ENCODE measurements around the gene SH2D6. TPM values are rescaled to one million over a fixed set of nuclear protein-coding genes. Genes with fewer than 3 reads are reported as not detected.
"Not testable (repeated sequence)": the region's sequence is repeated elsewhere in the genome, so short reads cannot be mapped to it uniquely, and the experiment has no call there.

SH2D6 gene
- total and polyA plus RNA-seq, 2 donors (not counting 1 experiment from before 2014, with no cell fraction given): 0.27 to 1.6 TPM

GRCh38 chr2:85413592-85414420 is 4.7 kb upstream of the SH2D6 start:
- no peaks in the 10 kb centered on the region for H3K9me3 Mint-ChIP-seq (ENCODE audit: insufficient read depth)
- Histone ChIP-seq H3K27ac (ENCODE audit: low read length in 2 of 2) (peak overlapping the region; percentile 52 to 66), H3K4me3 (ENCODE audit: control extremely low read depth in 1 of 5, extremely low read depth in 1 of 5, insufficient read depth in 1 of 5, low read depth in 2 of 5, low read length in 4 of 5) (peak overlapping the region; percentile 39 to 74 (median 59)), H3K4me2 (replicated peaks; ENCODE audit: low read depth, low read length, poor library complexity, severe bottlenecking) (peak overlapping the region; percentile 91), H3K4me1 (ENCODE audit: control insufficient read depth in 2 of 2, insufficient read depth in 2 of 2, low read length in 2 of 2) (peaks cover 46 to 56% of the 10 kb centered on the region in 2 donors), H3K27me3 (replicated peaks in 1 of 4; ENCODE audit: control extremely low read depth in 1 of 4, control insufficient read depth in 3 of 4, insufficient read depth in 4 of 4, low read length in 3 of 4) (no peaks in the 10 kb centered on the region), H3K9ac (ENCODE audit: low read length) (peak overlapping the region; percentile 76), H2AFZ (ENCODE audit: insufficient read depth, low read depth, low read length, poor library complexity, severe bottlenecking) (peak overlapping the region; percentile 88), H3K79me2 (ENCODE audit: control insufficient read depth, insufficient read depth, low read length) (peaks cover 31% of the 10 kb centered on the region), H3K9me3 (ENCODE audit: control extremely low read depth in 1 of 3, control insufficient read depth in 2 of 3, insufficient read depth in 1 of 3, low read length in 2 of 3) (no peaks in the 10 kb centered on the region), H4K20me1 (ENCODE audit: control insufficient read depth, insufficient read depth, low read length, poor library complexity, severe bottlenecking) (no peaks in the 10 kb centered on the region), H3K36me3 (replicated peaks in 1 of 2; ENCODE audit: control extremely low read depth in 1 of 2, control insufficient read depth in 1 of 2, extremely low read depth in 1 of 2, insufficient read depth in 2 of 2, low read length in 1 of 2) (no peaks in the 10 kb centered on the region)
- ChIA-PET POLR2A (interaction anchor here (0.7 to 2.4 kb wide), 9 partner anchors 15 to 202 kb away, joined by 3 to 12 read pairs (median 5); partner anchors contain the start of genes ELMOD3, MAT2A, RETSAT and TGOLN2), CTCF (interaction anchor here (1.0 to 2.8 kb wide), 3 partner anchors 21 to 138 kb away, joined by 6 to 17 read pairs (median 11); no protein-coding TSS in a partner anchor)
- H3K27me3 Mint-ChIP-seq: no peaks in the 10 kb centered on the region
- peak; percentile 39 for ATAC-seq (ENCODE audit: low read depth)
- peak overlapping the region; percentile 90 for H3K27ac Mint-ChIP-seq
- peak overlapping the region; percentile 96 for H3K4me3 Mint-ChIP-seq
- intact Hi-C loops (cut with micrococcal nuclease): loop anchor here (5.0 kb wide), 1 partner anchor 87 kb away; the partner anchor contains the start of gene TGOLN2
- WGBS (ENCODE audit: insufficient coverage): 3% methylated on average over 33 of the region's 44 CpGs
- peaks cover 57% of the 10 kb centered on the region for H3K4me1 Mint-ChIP-seq
- peak; percentile 65 for DNase-seq
- TF ChIP-seq CTCF (IDR thresholded peaks at IDR 0.05) (no peak), EZH2 (IDR thresholded peaks at IDR 0.05; ENCODE audit: borderline replicate concordance, insufficient read depth, low read depth, low read length, poor library complexity, severe bottlenecking) (no peak)

- Mint-ChIP-seq H3K27ac (peak overlapping the region; percentile 90), H3K4me3 (peak overlapping the region; percentile 96), H3K4me1 (peaks cover 58% of the 10 kb centered on the region)
- H3K4me1 ChIP-seq (ENCODE audit: control insufficient read depth in 2 of 2, insufficient read depth in 2 of 2, low read length in 2 of 2): peaks cover 46 to 56% of the 10 kb centered on the region in 2 donors
- 84% methylated on average over 4 of the region's 5 CpGs for WGBS (ENCODE audit: insufficient coverage)
- ATAC-seq (ENCODE audit: low read depth); H4K20me1 ChIP-seq (ENCODE audit: control insufficient read depth, insufficient read depth, low read length, poor library complexity, severe bottlenecking); H3K9me3 ChIP-seq (ENCODE audit: control extremely low read depth in 1 of 3, control insufficient read depth in 2 of 3, insufficient read depth in 1 of 3, low read length in 2 of 3); H3K27me3 ChIP-seq (replicated peaks in 1 of 4; ENCODE audit: control extremely low read depth in 1 of 4, control insufficient read depth in 3 of 4, insufficient read depth in 4 of 4, low read length in 3 of 4); H3K9me3 Mint-ChIP-seq (ENCODE audit: insufficient read depth); DNase-seq; H3K27me3 Mint-ChIP-seq; H3K36me3 ChIP-seq (replicated peaks in 1 of 2; ENCODE audit: control extremely low read depth in 1 of 2, control insufficient read depth in 1 of 2, extremely low read depth in 1 of 2, insufficient read depth in 2 of 2, low read length in 1 of 2): not testable (repeated sequence)
- peaks cover 31% of the 10 kb centered on the region for H3K79me2 ChIP-seq (ENCODE audit: control insufficient read depth, insufficient read depth, low read length)
- ChIA-PET POLR2A (interaction anchor here (0.7 to 2.4 kb wide), 9 partner anchors 16 to 202 kb away, joined by 3 to 12 read pairs (median 5); partner anchors contain the start of genes ELMOD3, MAT2A, RETSAT and TGOLN2), CTCF (interaction anchor here (1.0 to 2.8 kb wide), 3 partner anchors 21 to 137 kb away, joined by 6 to 17 read pairs (median 11); no protein-coding TSS in a partner anchor)
- H3K4me2 ChIP-seq (replicated peaks; ENCODE audit: low read depth, low read length, poor library complexity, severe bottlenecking): peak overlapping the region; percentile 91
- H3K9ac ChIP-seq (ENCODE audit: low read length): peak overlapping the region; percentile 76
- H3K27ac ChIP-seq (ENCODE audit: low read length in 2 of 2): peak overlapping the region; percentile 52 to 66
- peak overlapping the region; percentile 39 to 74 (median 59) for H3K4me3 ChIP-seq (ENCODE audit: control extremely low read depth in 1 of 5, extremely low read depth in 1 of 5, insufficient read depth in 1 of 5, low read depth in 2 of 5, low read length in 4 of 5)
- intact Hi-C loops (cut with micrococcal nuclease): loop anchor here (5.0 kb wide), 1 partner anchor 87 kb away; the partner anchor contains the start of gene TGOLN2
- peak overlapping the region; percentile 88 for H2AFZ ChIP-seq (ENCODE audit: insufficient read depth, low read depth, low read length, poor library complexity, severe bottlenecking)
Measured at GRCh38 chr2:85414421-85414759, 4.1 kb upstream of the SH2D6 start.

Measured in B cell (primary cell).